Hepatocyte (in vitro differentiated cells): ENCODE results near the gene MTF2. TPM values are rescaled to one million over a fixed set of nuclear protein-coding genes. Genes with fewer than 3 reads are reported as not detected.

Source experiments
- DNase-seq: peaks from one replicate; pipeline ENCODE4 v3.0.0-alpha.2; 2016; ENCODE audit warnings: low spot score
- H2AFZ ChIP-seq: fragments of 200-600 bp; sonication (generic); 2 replicates; pipeline ENCODE4 v1.6.0; 2016; ENCODE audit warnings: antibody characterized with exemption, mild to moderate bottlenecking
- H3K27ac ChIP-seq: fragments of 200-600 bp; sonication (generic); 2 replicates; pipeline ENCODE4 v1.5.1; 2016; ENCODE audit warnings: mild to moderate bottlenecking
- H3K27me3 ChIP-seq: fragments of 200-600 bp; sonication (generic); 2 replicates; pipeline ENCODE4 v1.6.1; 2016
- H3K36me3 ChIP-seq: fragments of 200-600 bp; sonication (generic); replicated peaks from 2 replicates; pipeline ENCODE4 v1.5.1; 2016; ENCODE audit warnings: low read depth; ENCODE audit not compliant: insufficient read depth
- H3K4me1 ChIP-seq: fragments of 200-600 bp; sonication (generic); 2 replicates; pipeline ENCODE4 v1.5.1; 2016; ENCODE audit warnings: mild to moderate bottlenecking, moderate library complexity; ENCODE audit not compliant: insufficient read depth
- H3K4me2 ChIP-seq: fragments of 200-600 bp; sonication (generic); 2 replicates; pipeline ENCODE4 v1.6.0; 2016
- H3K4me3 ChIP-seq: fragments of 200-600 bp; sonication (generic); 2 replicates; pipeline ENCODE4 v1.5.1; 2016; ENCODE audit warnings: mild to moderate bottlenecking
- H3K79me2 ChIP-seq: fragments of 200-600 bp; sonication (generic); 2 replicates; pipeline ENCODE4 v1.6.0; 2017; ENCODE audit warnings: mild to moderate bottlenecking
- H3K9me2 ChIP-seq: fragments of 200-600 bp; sonication (generic); replicated peaks from 2 replicates; pipeline ENCODE4 v1.6.0; 2017; ENCODE audit warnings: mild to moderate bottlenecking; ENCODE audit not compliant: insufficient read depth
- H3K9me3 ChIP-seq: fragments of 200-600 bp; sonication (generic); 2 replicates; pipeline ENCODE4 v1.5.1; 2016; ENCODE audit warnings: low read depth, mild to moderate bottlenecking
- H4K20me1 ChIP-seq: fragments of 200-600 bp; sonication (generic); 2 replicates; pipeline ENCODE4 v1.6.0; 2016; ENCODE audit warnings: mild to moderate bottlenecking; ENCODE audit not compliant: insufficient read depth, poor library complexity, severe bottlenecking
- EZH2 ChIP-seq: fragments of 200-600 bp; sonication (generic); IDR thresholded peaks from 2 replicates; pipeline ENCODE4 v1.6.1; 2016; ENCODE audit warnings: antibody characterized with exemption, mild to moderate bottlenecking, borderline replicate concordance
- EZH2phosphoT487 ChIP-seq: fragments of 200-600 bp; sonication (generic); IDR thresholded peaks from one replicate; pipeline ENCODE4 v1.6.1; 2018; ENCODE audit warnings: antibody characterized with exemption, mild to moderate bottlenecking, low read depth, moderate library complexity; ENCODE audit not compliant: unreplicated experiment, severe bottlenecking
- WGBS: methylation state at CpG from one replicate; pipeline ENCODE4 v1.1.6; 2016; ENCODE audit warnings: low lambda C conversion rate; ENCODE audit errors: missing lambda C conversion rate; 5-methylcytosine and 5-hydroxymethylcytosine counted together
- polyA plus RNA-seq: library from polyadenylated mRNA; unstranded; fragments of >200 nt; fragmentation: Nextera tagmentation; extraction: Ambion mirVana; gene quantifications from 2 replicates; pipeline ENCODE4 v1.2.1, GENCODE V29; 2016
- total RNA-seq: library from RNA; depleted of rRNA; stranded (reverse); fragments of >200 nt; gene quantifications from 2 replicates; pipeline ENCODE4 v1.2.3, GENCODE V29; 2014
- TF ChIP-seq, protein P1 (sequence below): fragments of 200-600 bp; sonication (generic); IDR thresholded peaks from 2 replicates; pipeline ENCODE4 v1.5.1; 2016; ENCODE audit warnings: antibody characterized with exemption, mild to moderate bottlenecking; ENCODE audit not compliant: poor library complexity

MTF2 gene
- total and polyA plus RNA-seq, 2 experiments from 2014 or later = 29.7 to 37.7 TPM

DNA sequence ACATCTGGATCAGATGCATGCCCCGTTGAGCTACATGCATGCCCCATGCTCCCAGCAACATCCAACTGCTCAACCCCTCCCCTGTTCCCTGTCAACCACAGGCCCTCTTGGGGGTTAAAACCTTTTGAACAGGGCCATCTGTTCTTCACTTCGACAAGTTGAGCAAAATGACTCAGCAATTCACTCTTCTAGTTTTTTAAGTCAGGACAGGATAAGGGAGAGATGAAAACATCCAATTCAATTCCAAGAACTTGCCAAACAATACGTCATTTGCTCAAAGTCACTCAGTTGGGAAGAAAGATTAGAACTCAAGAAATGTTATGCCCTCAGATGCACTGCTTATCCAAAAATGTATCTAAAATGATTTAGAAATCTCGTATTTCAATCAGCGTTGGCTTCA is 46.1 kb upstream of the MTF2 start:
- H3K27me3 ChIP-seq = no peaks in the 10 kb centered on the region
- H3K4me1 ChIP-seq = no peaks in the 10 kb centered on the region
- no peaks in the 10 kb centered on the region for H3K9me2 ChIP-seq
- H3K9me3 ChIP-seq = no peaks in the 10 kb centered on the region
- no peak overlapping the region for H3K27ac ChIP-seq
- WGBS = 81% methylated on average over 5 of the region's 5 CpGs
- H3K4me3 ChIP-seq = no peak overlapping the region
- TF ChIP-seq, protein P1, sequence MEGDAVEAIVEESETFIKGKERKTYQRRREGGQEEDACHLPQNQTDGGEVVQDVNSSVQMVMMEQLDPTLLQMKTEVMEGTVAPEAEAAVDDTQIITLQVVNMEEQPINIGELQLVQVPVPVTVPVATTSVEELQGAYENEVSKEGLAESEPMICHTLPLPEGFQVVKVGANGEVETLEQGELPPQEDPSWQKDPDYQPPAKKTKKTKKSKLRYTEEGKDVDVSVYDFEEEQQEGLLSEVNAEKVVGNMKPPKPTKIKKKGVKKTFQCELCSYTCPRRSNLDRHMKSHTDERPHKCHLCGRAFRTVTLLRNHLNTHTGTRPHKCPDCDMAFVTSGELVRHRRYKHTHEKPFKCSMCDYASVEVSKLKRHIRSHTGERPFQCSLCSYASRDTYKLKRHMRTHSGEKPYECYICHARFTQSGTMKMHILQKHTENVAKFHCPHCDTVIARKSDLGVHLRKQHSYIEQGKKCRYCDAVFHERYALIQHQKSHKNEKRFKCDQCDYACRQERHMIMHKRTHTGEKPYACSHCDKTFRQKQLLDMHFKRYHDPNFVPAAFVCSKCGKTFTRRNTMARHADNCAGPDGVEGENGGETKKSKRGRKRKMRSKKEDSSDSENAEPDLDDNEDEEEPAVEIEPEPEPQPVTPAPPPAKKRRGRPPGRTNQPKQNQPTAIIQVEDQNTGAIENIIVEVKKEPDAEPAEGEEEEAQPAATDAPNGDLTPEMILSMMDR = no peak
- no peak for TF ChIP-seq EZH2phosphoT487
- no peak for TF ChIP-seq EZH2
- H4K20me1 ChIP-seq = no peaks in the 10 kb centered on the region
- H3K4me2 ChIP-seq = no peak overlapping the region
- DNase-seq = no peak
- H3K79me2 ChIP-seq = no peaks in the 10 kb centered on the region
- H3K36me3 ChIP-seq = no peaks in the 10 kb centered on the region
- H2AFZ ChIP-seq = no peak overlapping the region

GRCh38 chr1:93033785-93034184 is 45.3 kb upstream of the MTF2 start:
- Histone ChIP-seq H3K9me2 (no peaks in the 10 kb centered on the region), H3K27ac (no peak overlapping the region), H3K4me3 (no peak overlapping the region), H3K27me3 (no peaks in the 10 kb centered on the region), H3K4me1 (no peaks in the 10 kb centered on the region), H3K4me2 (no peak overlapping the region), H3K9me3 (no peaks in the 10 kb centered on the region), H3K36me3 (no peaks in the 10 kb centered on the region), H2AFZ (no peak overlapping the region), H4K20me1 (no peaks in the 10 kb centered on the region), H3K79me2 (no peaks in the 10 kb centered on the region)
- DNase-seq = no peak
- no peak for TF ChIP-seq EZH2phosphoT487
- no peak for TF ChIP-seq EZH2
- TF ChIP-seq, protein P1 = no peak
- WGBS = 84% methylated on average over 3 of the region's 3 CpGs

GRCh38 chr1:93034397-93034796 is 44.7 kb upstream of the MTF2 start:
- no peaks in the 10 kb centered on the region for H3K36me3 ChIP-seq
- no peak overlapping the region for H3K4me3 ChIP-seq
- no peak for TF ChIP-seq EZH2
- TF ChIP-seq EZH2phosphoT487 = no peak
- H3K9me2 ChIP-seq = no peaks in the 10 kb centered on the region
- H3K4me1 ChIP-seq = no peaks in the 10 kb centered on the region
- H3K4me2 ChIP-seq = no peak overlapping the region
- H3K27me3 ChIP-seq = no peaks in the 10 kb centered on the region
- H3K27ac ChIP-seq = no peak overlapping the region
- H3K79me2 ChIP-seq = no peaks in the 10 kb centered on the region
- WGBS = 97% methylated on average over 1 of the region's 1 CpG
- no peaks in the 10 kb centered on the region for H3K9me3 ChIP-seq
- no peak for DNase-seq
- no peak overlapping the region for H2AFZ ChIP-seq
- no peaks in the 10 kb centered on the region for H4K20me1 ChIP-seq

DNA sequence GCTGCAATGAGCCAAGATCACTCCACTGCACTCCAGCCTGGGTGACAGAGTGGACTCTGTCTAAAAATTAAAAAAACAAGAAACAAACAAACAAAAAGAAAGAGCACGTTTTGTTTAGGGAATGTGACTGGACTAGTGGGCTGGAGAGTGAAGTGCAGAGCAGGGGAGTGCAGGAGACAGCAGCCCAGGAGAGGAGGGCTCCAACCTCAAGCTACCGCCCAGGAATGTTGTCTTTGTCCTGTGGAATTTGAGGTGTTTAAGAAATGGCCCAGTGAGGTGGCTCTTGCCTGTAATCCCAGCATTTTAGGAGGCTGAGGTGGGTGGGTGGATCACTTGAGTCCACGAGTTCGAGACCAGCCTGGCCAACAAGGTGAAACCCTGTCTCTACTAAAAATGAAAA is 42.4 kb upstream of the MTF2 start:
- H3K4me3 ChIP-seq = no peak overlapping the region
- no peak overlapping the region for H3K4me2 ChIP-seq
- H3K27me3 ChIP-seq = no peaks in the 10 kb centered on the region
- H3K27ac ChIP-seq = no peak overlapping the region
- H4K20me1 ChIP-seq = no peaks in the 10 kb centered on the region
- TF ChIP-seq EZH2phosphoT487 = no peak
- no peak for TF ChIP-seq EZH2
- TF ChIP-seq, protein P1 = no peak
- DNase-seq = no peak
- H3K9me3 ChIP-seq = no peaks in the 10 kb centered on the region
- no peaks in the 10 kb centered on the region for H3K79me2 ChIP-seq
- 70% methylated on average over 4 of the region's 4 CpGs for WGBS
- H3K4me1 ChIP-seq = no peaks in the 10 kb centered on the region
- no peak overlapping the region for H2AFZ ChIP-seq
- no peaks in the 10 kb centered on the region for H3K36me3 ChIP-seq
- no peaks in the 10 kb centered on the region for H3K9me2 ChIP-seq
